Upper lobe of left lung (tissue), 4 donors: ENCODE data around the gene KCTD14.

ENCODE experiments used
- CTCF ChIP-seq, 6 experiments: fragments of 450-650 bp in 4 of 6; fragments of 200-600 bp in 2 of 6; sonication (generic) in 2 of 6; IDR thresholded peaks; one replicate each; pipeline ENCODE4 v1.5.1; 2016 to 2019; ENCODE audit warnings: antibody characterized with exemption in 6 of 6
- POLR2AphosphoS5 ChIP-seq, 2 donors: sonication (generic); formaldehyde crosslinking; IDR thresholded peaks; one replicate each; pipeline ENCODE4 v1.5.1; 2017; ENCODE audit warnings: antibody characterized with exemption in 2 of 2

GRCh38 chr11:77967121-77967520 is 56.0 kb downstream of the KCTD14 start:
- TF ChIP-seq POLR2AphosphoS5 (IDR thresholded peaks at IDR 0.05) (no peak), CTCF (IDR thresholded peaks at IDR 0.05) (no peak)
